Measurements from ENCODE around the gene SCLT1.
A peak's percentile ranks its signal among the peaks of the same experiment; 100 is the strongest.

The SCLT1 gene

GRCh38 chr4:129098531-129099001 is 5.2 kb upstream of the SCLT1 start:
- no peak for TF ChIP-seq CTCF (IDR thresholded peaks at IDR 0.05; ENCODE audit: low read length, missing control alignments)
- no peak for DNase-seq (ENCODE audit: low read depth)
- H3K4me3 ChIP-seq (replicated peaks; ENCODE audit: low read depth, low read length), result no peak overlapping the region

GRCh38 chr4:129095811-129096454 is 2.6 kb upstream of the SCLT1 start, which contains the start of gene C4orf33:
TSS of gene C4orf33 (plus strand) at chr4:129096152. CDS start at chr4:129102611, 6,459 bp downstream.
- DNase-seq (ENCODE audit: low read depth), result peak; percentile 75
- H3K4me3 ChIP-seq (replicated peaks; ENCODE audit: low read depth, low read length), result peak within 1 kb of the TSS; percentile 70
- no peak for TF ChIP-seq CTCF (IDR thresholded peaks at IDR 0.05; ENCODE audit: low read length, missing control alignments)

- DNase-seq (ENCODE audit: low read depth), result no peak
- no peak for TF ChIP-seq CTCF (IDR thresholded peaks at IDR 0.05; ENCODE audit: low read length, missing control alignments)
- peak overlapping the region; percentile 80 for H3K4me3 ChIP-seq (replicated peaks; ENCODE audit: low read depth, low read length)
These were observed 1.0 kb upstream of the SCLT1 start for GRCh38 chr4:129094347-129094746.

- DNase-seq (ENCODE audit: low read depth), result peak; percentile 30
- H3K4me3 ChIP-seq (replicated peaks; ENCODE audit: low read depth, low read length), result peak overlapping the region; percentile 80
- peak; percentile 1 for TF ChIP-seq CTCF (IDR thresholded peaks at IDR 0.05; ENCODE audit: low read length, missing control alignments)
These were observed 628 bp downstream of the SCLT1 start for GRCh38 chr4:129092631-129093190.

GRCh38 chr4:129087516-129087915 is 5.8 kb downstream of the SCLT1 start:
- H3K4me3 ChIP-seq (replicated peaks; ENCODE audit: low read depth, low read length), result no peak overlapping the region
- DNase-seq (ENCODE audit: low read depth), result no peak
- TF ChIP-seq CTCF (IDR thresholded peaks at IDR 0.05; ENCODE audit: low read length, missing control alignments), result no peak

- no peak overlapping the region for H3K4me3 ChIP-seq (replicated peaks; ENCODE audit: low read depth, low read length)
- no peak for TF ChIP-seq CTCF (IDR thresholded peaks at IDR 0.05; ENCODE audit: low read length, missing control alignments)
- DNase-seq (ENCODE audit: low read depth), result no peak
These were observed 7.9 kb downstream of the SCLT1 start for GRCh38 chr4:129085472-129085871.

- no peak overlapping the region for H3K4me3 ChIP-seq (replicated peaks; ENCODE audit: low read depth, low read length)
- TF ChIP-seq CTCF (IDR thresholded peaks at IDR 0.05; ENCODE audit: low read length, missing control alignments), result no peak
- no peak for DNase-seq (ENCODE audit: low read depth)
These were observed 11.0 kb downstream of the SCLT1 start for GRCh38 chr4:129082302-129082701.
